Measurements from ENCODE around the gene PARL. TPM values are rescaled to one million over a fixed set of nuclear protein-coding genes. Genes with fewer than 3 reads are reported as not detected.

The PARL gene
- total RNA-seq, 1 donor from 2014 or later: 39.2 TPM

DNA sequence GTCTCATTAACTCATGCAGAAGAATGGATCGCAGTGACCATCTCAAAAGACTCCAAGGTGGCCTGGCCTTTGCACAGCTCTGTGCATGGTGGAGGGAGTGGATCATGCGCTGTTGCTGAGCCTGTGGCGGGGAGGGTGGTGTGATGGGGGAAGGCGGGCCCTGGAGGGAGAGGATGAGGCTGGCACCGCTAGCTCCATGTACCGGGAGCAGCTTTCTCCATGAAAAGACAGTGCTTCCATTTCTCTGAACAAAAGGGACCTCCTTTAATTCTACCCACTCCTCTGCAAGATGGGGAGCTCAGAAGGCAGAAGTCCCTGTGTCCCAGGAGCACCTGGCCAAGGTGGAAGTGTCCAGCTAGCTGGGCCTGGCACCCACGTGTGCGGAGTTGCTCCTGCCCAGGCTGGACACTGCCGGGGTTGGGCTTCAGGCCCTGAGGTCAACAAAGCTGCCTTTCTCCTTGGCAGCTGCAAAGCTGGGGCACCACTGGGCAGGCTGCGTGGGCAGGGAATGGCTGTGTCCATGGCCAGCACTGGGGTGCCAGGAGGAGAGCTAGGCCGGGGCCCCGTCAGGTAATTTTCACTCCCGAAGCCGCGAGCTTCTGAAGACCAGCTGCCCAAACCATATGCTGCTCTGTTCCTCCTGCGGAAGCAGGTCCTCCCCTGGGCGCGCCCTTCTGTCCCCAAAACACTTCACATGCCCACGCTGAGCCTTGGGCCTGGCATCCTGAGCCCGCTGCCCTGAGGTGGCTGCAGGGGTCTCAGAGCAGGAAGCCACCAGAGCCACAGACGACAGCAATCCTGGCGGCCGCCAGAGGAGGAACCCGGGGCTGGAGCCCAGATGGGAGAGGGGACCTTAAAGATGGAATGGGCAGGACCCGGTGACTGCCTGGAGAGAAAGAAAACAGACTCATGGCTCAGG lies 65.7 kb downstream of the PARL start:
- Mint-ChIP-seq H3K4me1 (ENCODE audit: low read depth) (peaks cover 4% of the 10 kb centered on the region), H3K27ac (ENCODE audit: unreplicated experiment) (no peak overlapping the region), H3K36me3 (ENCODE audit: low read depth) (peaks cover 7% of the 10 kb centered on the region), H3K9me3 (ENCODE audit: low read depth) (no peaks in the 10 kb centered on the region), H3K27me3 (ENCODE audit: low read depth) (no peaks in the 10 kb centered on the region), H3K4me3 (ENCODE audit: unreplicated experiment) (no peak overlapping the region)
- no peak for DNase-seq (ENCODE audit: low spot score)
- TF ChIP-seq, protein P1, sequence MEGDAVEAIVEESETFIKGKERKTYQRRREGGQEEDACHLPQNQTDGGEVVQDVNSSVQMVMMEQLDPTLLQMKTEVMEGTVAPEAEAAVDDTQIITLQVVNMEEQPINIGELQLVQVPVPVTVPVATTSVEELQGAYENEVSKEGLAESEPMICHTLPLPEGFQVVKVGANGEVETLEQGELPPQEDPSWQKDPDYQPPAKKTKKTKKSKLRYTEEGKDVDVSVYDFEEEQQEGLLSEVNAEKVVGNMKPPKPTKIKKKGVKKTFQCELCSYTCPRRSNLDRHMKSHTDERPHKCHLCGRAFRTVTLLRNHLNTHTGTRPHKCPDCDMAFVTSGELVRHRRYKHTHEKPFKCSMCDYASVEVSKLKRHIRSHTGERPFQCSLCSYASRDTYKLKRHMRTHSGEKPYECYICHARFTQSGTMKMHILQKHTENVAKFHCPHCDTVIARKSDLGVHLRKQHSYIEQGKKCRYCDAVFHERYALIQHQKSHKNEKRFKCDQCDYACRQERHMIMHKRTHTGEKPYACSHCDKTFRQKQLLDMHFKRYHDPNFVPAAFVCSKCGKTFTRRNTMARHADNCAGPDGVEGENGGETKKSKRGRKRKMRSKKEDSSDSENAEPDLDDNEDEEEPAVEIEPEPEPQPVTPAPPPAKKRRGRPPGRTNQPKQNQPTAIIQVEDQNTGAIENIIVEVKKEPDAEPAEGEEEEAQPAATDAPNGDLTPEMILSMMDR (IDR thresholded peaks at IDR 0.05): no peak

DNA sequence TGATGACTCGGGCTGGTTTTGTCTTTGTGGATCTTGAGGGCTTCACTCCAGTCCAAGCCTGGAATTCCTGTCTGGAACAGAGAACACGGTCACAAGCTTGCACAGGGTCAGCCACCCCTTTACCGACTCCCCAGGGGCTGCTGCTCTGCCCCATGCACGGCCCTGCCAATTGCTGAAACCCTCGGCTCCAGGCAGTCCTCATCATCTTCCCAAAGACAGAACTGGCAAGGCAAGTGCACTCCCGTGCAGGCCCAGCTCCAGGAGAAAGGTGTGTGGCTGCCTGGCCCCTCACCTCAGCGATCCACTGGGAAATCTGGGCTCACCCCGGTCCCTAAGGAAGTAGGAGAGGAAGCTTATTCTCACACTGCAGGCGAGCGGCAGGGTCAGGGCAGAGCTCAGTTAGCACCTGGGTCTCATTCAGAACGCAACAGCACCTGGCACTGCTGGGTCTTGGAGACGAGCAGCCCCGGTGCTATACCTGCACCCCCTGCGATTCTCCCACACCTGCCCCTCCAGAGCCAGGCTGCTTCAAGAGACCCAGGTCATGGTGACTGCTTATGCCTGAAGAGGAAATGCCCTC lies 66.5 kb downstream of the PARL start:
- TF ChIP-seq, protein P1 (IDR thresholded peaks at IDR 0.05): no peak
- DNase-seq (ENCODE audit: low spot score): peak; percentile 41
- no peaks in the 10 kb centered on the region for H3K9me3 Mint-ChIP-seq (ENCODE audit: low read depth)
- H3K4me1 Mint-ChIP-seq (ENCODE audit: low read depth): no peaks in the 10 kb centered on the region
- peaks cover 7% of the 10 kb centered on the region for H3K36me3 Mint-ChIP-seq (ENCODE audit: low read depth)
- no peaks in the 10 kb centered on the region for H3K27me3 Mint-ChIP-seq (ENCODE audit: low read depth)
- H3K27ac Mint-ChIP-seq (ENCODE audit: unreplicated experiment): no peak overlapping the region
- H3K4me3 Mint-ChIP-seq (ENCODE audit: unreplicated experiment): no peak overlapping the region

DNA sequence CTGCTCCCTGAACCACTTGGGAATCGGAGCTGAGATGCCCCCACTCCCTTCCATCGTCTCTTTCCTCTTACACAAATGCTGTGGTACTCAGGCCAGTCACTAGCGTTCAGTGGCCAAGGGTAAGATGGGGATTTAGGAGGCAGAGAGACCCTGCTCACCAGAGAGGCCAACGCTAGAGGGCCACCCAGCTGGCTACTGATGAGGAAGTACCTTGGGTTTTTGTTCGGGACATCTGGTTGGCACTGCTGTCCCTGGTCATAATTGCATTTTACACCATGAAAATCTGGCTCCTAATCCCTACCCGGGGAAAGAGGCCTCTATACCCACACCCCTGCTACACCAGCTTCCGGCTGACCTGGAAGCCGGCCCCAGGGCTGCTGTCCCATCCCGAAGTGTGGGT lies 67.0 kb downstream of the PARL start:
- H3K9me3 Mint-ChIP-seq (ENCODE audit: low read depth): no peaks in the 10 kb centered on the region
- H3K27me3 Mint-ChIP-seq (ENCODE audit: low read depth): no peaks in the 10 kb centered on the region
- H3K36me3 Mint-ChIP-seq (ENCODE audit: low read depth): peaks cover 7% of the 10 kb centered on the region
- TF ChIP-seq, protein P1 (IDR thresholded peaks at IDR 0.05): no peak
- H3K27ac Mint-ChIP-seq (ENCODE audit: unreplicated experiment): no peak overlapping the region
- no peak overlapping the region for H3K4me3 Mint-ChIP-seq (ENCODE audit: unreplicated experiment)
- DNase-seq (ENCODE audit: low spot score): no peak
- peaks cover 3% of the 10 kb centered on the region for H3K4me1 Mint-ChIP-seq (ENCODE audit: low read depth)

DNA sequence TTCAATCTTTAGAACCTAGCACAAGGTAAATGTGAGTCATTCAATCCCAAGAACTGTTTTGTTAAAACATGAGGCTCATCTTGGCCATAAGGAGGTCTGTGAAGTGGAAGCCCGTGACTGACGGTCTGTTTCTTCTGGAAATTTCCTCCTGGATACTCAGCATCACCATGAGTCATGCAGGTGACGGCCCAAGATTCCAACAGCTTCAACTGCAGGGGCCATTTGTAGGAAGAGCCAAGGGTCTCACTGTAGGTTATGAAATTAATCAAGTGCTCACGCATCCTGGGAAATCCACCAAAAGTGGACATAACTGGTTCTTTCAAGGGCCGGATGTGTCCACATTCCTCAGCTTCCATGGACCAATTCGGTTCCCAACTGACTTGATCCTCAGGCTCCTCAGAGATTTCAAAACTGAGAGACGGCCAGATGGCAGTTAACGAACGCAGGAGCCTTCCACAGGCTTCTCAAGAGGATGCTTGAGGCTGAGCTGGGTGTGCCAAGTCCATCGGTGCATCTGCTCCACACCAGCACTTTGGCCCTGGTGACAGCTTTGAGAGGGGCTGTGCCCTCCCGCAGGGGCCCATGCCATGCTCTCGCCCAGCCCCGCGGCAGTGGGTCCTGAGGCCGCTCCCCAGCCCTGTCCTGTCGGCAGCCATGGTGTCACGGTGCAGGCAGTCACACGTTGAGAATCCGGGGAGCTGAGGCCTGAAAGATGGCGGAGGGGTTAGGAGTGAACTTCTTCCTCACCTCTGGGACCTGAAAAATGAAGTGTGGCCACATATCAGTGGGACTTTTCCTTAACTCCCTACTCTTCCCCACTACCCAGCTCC lies 67.8 kb downstream of the PARL start:
- Mint-ChIP-seq H3K36me3 (ENCODE audit: low read depth) (peaks cover 7% of the 10 kb centered on the region), H3K27ac (ENCODE audit: unreplicated experiment) (no peak overlapping the region), H3K4me3 (ENCODE audit: unreplicated experiment) (no peak overlapping the region), H3K9me3 (ENCODE audit: low read depth) (no peaks in the 10 kb centered on the region), H3K27me3 (ENCODE audit: low read depth) (no peaks in the 10 kb centered on the region), H3K4me1 (ENCODE audit: low read depth) (peaks cover 4% of the 10 kb centered on the region)
- TF ChIP-seq, protein P1 (IDR thresholded peaks at IDR 0.05): no peak
- no peak for DNase-seq (ENCODE audit: low spot score)

DNA sequence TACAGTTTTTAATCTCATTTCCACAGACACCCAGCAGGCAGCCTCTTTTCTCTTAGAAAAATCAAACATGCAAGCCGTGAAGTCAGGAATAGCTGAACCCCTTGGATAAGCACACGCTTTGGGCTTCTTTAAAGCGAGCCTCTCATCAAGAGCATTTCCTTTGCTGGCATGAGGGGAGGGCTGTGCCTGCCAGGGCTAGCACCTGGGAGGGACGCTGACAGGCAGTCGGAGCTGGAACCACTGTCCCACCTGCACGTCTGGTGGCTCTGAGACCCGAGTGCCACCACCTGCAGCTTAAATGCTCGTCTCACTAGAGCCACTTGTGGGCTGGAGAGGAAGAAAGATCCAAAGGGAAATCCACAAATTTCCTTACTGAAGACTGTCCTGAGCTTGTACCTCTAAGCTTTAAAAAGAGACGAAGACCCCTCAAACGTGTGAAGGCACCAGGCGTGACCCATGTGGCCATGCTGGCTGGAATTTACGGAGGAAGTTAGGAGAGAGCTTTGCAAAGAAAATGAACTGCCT lies 68.7 kb downstream of the PARL start:
- no peaks in the 10 kb centered on the region for H3K27me3 Mint-ChIP-seq (ENCODE audit: low read depth)
- no peak for DNase-seq (ENCODE audit: low spot score)

More for the DNA sequence above, 68.7 kb downstream of the PARL start:
- peaks cover 4% of the 10 kb centered on the region for H3K4me1 Mint-ChIP-seq (ENCODE audit: low read depth)
- TF ChIP-seq, protein P1 (IDR thresholded peaks at IDR 0.05): no peak
- peaks cover 13% of the 10 kb centered on the region for H3K36me3 Mint-ChIP-seq (ENCODE audit: low read depth)
- no peak overlapping the region for H3K4me3 Mint-ChIP-seq (ENCODE audit: unreplicated experiment)
- H3K27ac Mint-ChIP-seq (ENCODE audit: unreplicated experiment): no peak overlapping the region
- H3K9me3 Mint-ChIP-seq (ENCODE audit: low read depth): no peaks in the 10 kb centered on the region

All from chondrocyte (in vitro differentiated cells).